Left ventricle myocardium inferior (tissue), 1 donor: Measurements from ENCODE around the gene DPYSL4. TPM values are rescaled to one million over a fixed set of nuclear protein-coding genes. Genes with fewer than 3 reads are reported as not detected.

ENCODE experiments used
- DNase-seq: peaks from one replicate; pipeline ENCODE4 v3.0.0-alpha.2; 2020
- H3K27ac ChIP-seq: fragments of 200-600 bp; replicated peaks from 2 replicates; pipeline ENCODE4 v1.8.0; 2021
- H3K27me3 ChIP-seq: fragments of 200-600 bp; 2 replicates; pipeline ENCODE4 v1.8.0; 2021; ENCODE audit warnings: low read depth
- H3K36me3 ChIP-seq: fragments of 200-600 bp; 2 replicates; pipeline ENCODE4 v1.8.0; 2021
- H3K4me1 ChIP-seq: fragments of 200-600 bp; 2 replicates; pipeline ENCODE4 v1.8.0; 2021
- H3K4me3 ChIP-seq: fragments of 200-600 bp; 2 replicates; pipeline ENCODE4 v1.8.0; 2021; ENCODE audit warnings: mild to moderate bottlenecking, moderate library complexity
- H3K9me3 ChIP-seq: fragments of 200-600 bp; replicated peaks from 2 replicates; pipeline ENCODE4 v1.8.0; 2021
- CTCF ChIP-seq: fragments of 200-600 bp; IDR thresholded peaks from 2 replicates; pipeline ENCODE4 v1.8.0; 2021; ENCODE audit warnings: antibody characterized with exemption, mild to moderate bottlenecking, borderline replicate concordance
- intact Hi-C: fragments of 100-400 bp; cut with micrococcal nuclease; formaldehyde crosslinking; loops from one replicate; pipeline ENCODE4 v1.11.0; 2022
- total RNA-seq: library from RNA; stranded (reverse); fragmentation: NEBNext Ultra II Directional; extraction: Animal tissue kit (Norgen Biotek cat#: 25700); gene quantifications from one replicate; pipeline ENCODE4 v1.2.1, GENCODE V29; 2021
- donor health status: DM: no; HTN: yes; CAD: no; lungs with severe emphysema.

Gene DPYSL4
- total RNA-seq, 1 donor from 2014 or later = 42.8 TPM

GRCh38 chr10:132168571-132169030 is 18.1 kb upstream of the DPYSL4 start:
- H3K4me3 ChIP-seq = no peak overlapping the region
- no peak for TF ChIP-seq CTCF
- intact Hi-C loops = no loop called here
- DNase-seq = no peak
- H3K36me3 ChIP-seq = peaks cover 20% of the 10 kb centered on the region
- H3K4me1 ChIP-seq = peaks cover 6% of the 10 kb centered on the region
- no peaks in the 10 kb centered on the region for H3K9me3 ChIP-seq
- no peaks in the 10 kb centered on the region for H3K27me3 ChIP-seq
- no peak overlapping the region for H3K27ac ChIP-seq

GRCh38 chr10:132169031-132169765 is 17.6 kb upstream of the DPYSL4 start:
- no peaks in the 10 kb centered on the region for H3K27me3 ChIP-seq
- peaks cover 20% of the 10 kb centered on the region for H3K36me3 ChIP-seq
- no peak for TF ChIP-seq CTCF
- peaks cover under 1% of the 10 kb centered on the region for H3K4me1 ChIP-seq
- DNase-seq = no peak
- H3K27ac ChIP-seq = no peak overlapping the region
- H3K4me3 ChIP-seq = no peak overlapping the region
- H3K9me3 ChIP-seq = no peaks in the 10 kb centered on the region
- intact Hi-C loops = no loop called here

- no peaks in the 10 kb centered on the region for H3K9me3 ChIP-seq
- no peak overlapping the region for H3K27ac ChIP-seq
- H3K36me3 ChIP-seq = peaks cover 20% of the 10 kb centered on the region
- TF ChIP-seq CTCF = no peak
- intact Hi-C loops = no loop called here
- no peak overlapping the region for H3K4me3 ChIP-seq
- no peaks in the 10 kb centered on the region for H3K27me3 ChIP-seq
- H3K4me1 ChIP-seq = no peaks in the 10 kb centered on the region
- DNase-seq = no peak
These were observed 16.8 kb upstream of the DPYSL4 start for GRCh38 chr10:132169766-132170560.

- H3K9me3 ChIP-seq = no peaks in the 10 kb centered on the region
- peaks cover 6% of the 10 kb centered on the region for H3K4me1 ChIP-seq
- intact Hi-C loops = no loop called here
- H3K36me3 ChIP-seq = peaks cover 20% of the 10 kb centered on the region
- H3K4me3 ChIP-seq = no peak overlapping the region
- TF ChIP-seq CTCF = no peak
- H3K27me3 ChIP-seq = no peaks in the 10 kb centered on the region
- no peak for DNase-seq
- no peak overlapping the region for H3K27ac ChIP-seq
These were observed 16.0 kb upstream of the DPYSL4 start for GRCh38 chr10:132170561-132171361.
